Fibroblast of lung (primary cell): ENCODE results near the gene ADAP1. TPM values are rescaled to one million over a fixed set of nuclear protein-coding genes. Genes with fewer than 3 reads are reported as not detected.

Source experiments
- DNase-seq, 2 donors: peaks; one replicate each; pipeline versions ENCODE4 v3.0.0 to v3.0.0-alpha.2; 2010; ENCODE audit warnings: low read depth in 2 of 2
- H2AFZ ChIP-seq: 2 replicates; pipeline ENCODE4 v1.5.1; 2012; ENCODE audit warnings: low read length, control low read depth, inconsistent platforms
- H3K27ac ChIP-seq: 2 replicates; pipeline ENCODE4 v1.5.1; 2011; ENCODE audit warnings: low read length, control low read depth; ENCODE audit not compliant: insufficient read depth
- H3K27me3 ChIP-seq: 2 replicates; pipeline ENCODE4 v1.5.1; 2011; ENCODE audit warnings: mild to moderate bottlenecking, low read length; ENCODE audit not compliant: control insufficient read depth, insufficient read depth
- H3K36me3 ChIP-seq: 2 replicates; pipeline ENCODE4 v1.5.1; 2011; ENCODE audit warnings: low read length; ENCODE audit not compliant: control insufficient read depth, insufficient read depth
- H3K4me1 ChIP-seq: 2 replicates; pipeline ENCODE4 v1.5.1; 2011; ENCODE audit warnings: low read length; ENCODE audit not compliant: control insufficient read depth, insufficient read depth; ENCODE audit errors: extremely low read depth
- H3K4me2 ChIP-seq: 2 replicates; pipeline ENCODE4 v1.5.1; 2011; ENCODE audit warnings: low read length, control low read depth; ENCODE audit not compliant: insufficient read depth; ENCODE audit errors: extremely low read depth
- H3K4me3 ChIP-seq, 4 experiments: fragments of 200-600 bp in 1 of 4; sonication (generic) in 1 of 4; replicated peaks in 1 of 4; 2 replicates each; pipeline ENCODE4 v1.5.1; 2011 to 2016; ENCODE audit warnings: low read length in 4 of 4, low read depth in 3 of 4, mild to moderate bottlenecking in 3 of 4, control low read depth in 2 of 4, inconsistent platforms in 1 of 4, mixed read lengths in 1 of 4; ENCODE audit not compliant: insufficient read depth in 1 of 4; ENCODE audit errors: control extremely low read depth in 1 of 4
- H3K79me2 ChIP-seq: 2 replicates; pipeline ENCODE4 v1.5.1; 2012; ENCODE audit warnings: mild to moderate bottlenecking, low read length, inconsistent platforms; ENCODE audit not compliant: control insufficient read depth, insufficient read depth
- H3K9ac ChIP-seq: 2 replicates; pipeline ENCODE4 v1.5.1; 2011; ENCODE audit warnings: mild to moderate bottlenecking, low read length, control low read depth; ENCODE audit not compliant: insufficient read depth
- H3K9me3 ChIP-seq: 2 replicates; pipeline ENCODE4 v1.5.1; 2012; ENCODE audit warnings: low read depth, low read length; ENCODE audit not compliant: control insufficient read depth, insufficient read depth
- H4K20me1 ChIP-seq: 2 replicates; pipeline ENCODE4 v1.5.1; 2011; ENCODE audit warnings: low read length; ENCODE audit not compliant: control insufficient read depth, insufficient read depth; ENCODE audit errors: extremely low read depth
- EZH2 ChIP-seq: IDR thresholded peaks from 2 replicates; pipeline ENCODE4 v1.5.1; 2012; ENCODE audit warnings: low read length, control low read depth, mild to moderate bottlenecking; ENCODE audit errors: missing control alignments
- polyA plus RNA-seq, 2 donors: library from polyadenylated mRNA; depleted of rRNA in 1 of 2; stranded (reverse) in 1 of 2; unstranded in 1 of 2; fragments of >200 nt; gene quantifications; 2 replicates each; pipeline ENCODE4 v1.2.1, GENCODE V29; 2011 to 2012; ENCODE audit warnings: missing spikeins in 1 of 2
- total RNA-seq: library from RNA; depleted of rRNA; stranded (reverse); fragments of >200 nt; gene quantifications from 2 replicates; pipeline ENCODE4 v1.2.1, GENCODE V29; 2014
- TF ChIP-seq, protein P1 (sequence below), 2 donors: IDR thresholded peaks in 1 of 2; conservative IDR thresholded peaks in 1 of 2; 1 replicate in 1 of 2; 2 replicates in 1 of 2; pipeline ENCODE4 v1.5.1; 2011 to 2012; ENCODE audit warnings: low read length in 2 of 2, control low read depth in 1 of 2, inconsistent platforms in 1 of 2, low read depth in 1 of 2, mild to moderate bottlenecking in 1 of 2

The ADAP1 gene
- total and polyA plus RNA-seq, 2 donors (not counting 1 experiment from before 2014, with no cell fraction given) = 1.1 to 2.3 TPM

DNA sequence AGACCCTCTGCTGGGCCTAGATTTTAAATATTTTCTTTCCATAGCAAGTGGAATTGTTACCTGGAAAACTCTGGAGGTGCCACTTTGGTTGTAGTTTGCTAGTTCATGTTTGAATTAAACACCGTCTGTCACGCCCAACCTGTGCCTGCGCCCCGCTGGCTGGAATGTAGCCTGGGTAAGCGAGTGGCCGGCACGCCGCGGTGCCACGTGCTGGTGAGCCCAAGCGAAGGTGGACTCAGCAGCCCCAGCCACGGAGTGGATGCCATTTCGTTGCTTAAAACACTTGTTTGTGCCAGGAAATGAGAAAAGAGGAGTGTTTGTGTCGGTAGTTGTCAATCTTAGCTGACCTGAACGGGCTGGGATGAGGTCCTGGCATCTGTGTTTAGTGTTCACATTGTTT is 75.4 kb downstream of the ADAP1 start:
- no peak for DNase-seq
- H3K9me3 ChIP-seq = no peaks in the 10 kb centered on the region
- TF ChIP-seq, protein P1, sequence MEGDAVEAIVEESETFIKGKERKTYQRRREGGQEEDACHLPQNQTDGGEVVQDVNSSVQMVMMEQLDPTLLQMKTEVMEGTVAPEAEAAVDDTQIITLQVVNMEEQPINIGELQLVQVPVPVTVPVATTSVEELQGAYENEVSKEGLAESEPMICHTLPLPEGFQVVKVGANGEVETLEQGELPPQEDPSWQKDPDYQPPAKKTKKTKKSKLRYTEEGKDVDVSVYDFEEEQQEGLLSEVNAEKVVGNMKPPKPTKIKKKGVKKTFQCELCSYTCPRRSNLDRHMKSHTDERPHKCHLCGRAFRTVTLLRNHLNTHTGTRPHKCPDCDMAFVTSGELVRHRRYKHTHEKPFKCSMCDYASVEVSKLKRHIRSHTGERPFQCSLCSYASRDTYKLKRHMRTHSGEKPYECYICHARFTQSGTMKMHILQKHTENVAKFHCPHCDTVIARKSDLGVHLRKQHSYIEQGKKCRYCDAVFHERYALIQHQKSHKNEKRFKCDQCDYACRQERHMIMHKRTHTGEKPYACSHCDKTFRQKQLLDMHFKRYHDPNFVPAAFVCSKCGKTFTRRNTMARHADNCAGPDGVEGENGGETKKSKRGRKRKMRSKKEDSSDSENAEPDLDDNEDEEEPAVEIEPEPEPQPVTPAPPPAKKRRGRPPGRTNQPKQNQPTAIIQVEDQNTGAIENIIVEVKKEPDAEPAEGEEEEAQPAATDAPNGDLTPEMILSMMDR (conservative IDR thresholded peaks at IDR 0.05 in 1 of 2, IDR thresholded peaks at IDR 0.05 in 1 of 2; ENCODE audit: low read depth in 1 of 2, low read length in 2 of 2) = no peak
- TF ChIP-seq EZH2 = no peak
- no peak overlapping the region for H2AFZ ChIP-seq
- H4K20me1 ChIP-seq = no peaks in the 10 kb centered on the region
- H3K79me2 ChIP-seq = peaks cover 61% of the 10 kb centered on the region
- H3K4me2 ChIP-seq = no peak overlapping the region
- peaks cover 10% of the 10 kb centered on the region for H3K36me3 ChIP-seq
- H3K4me1 ChIP-seq = no peaks in the 10 kb centered on the region
- no peak overlapping the region for H3K9ac ChIP-seq
- no peaks in the 10 kb centered on the region for H3K27me3 ChIP-seq
- no peak overlapping the region for H3K27ac ChIP-seq
- H3K4me3 ChIP-seq = no peak overlapping the region

DNA sequence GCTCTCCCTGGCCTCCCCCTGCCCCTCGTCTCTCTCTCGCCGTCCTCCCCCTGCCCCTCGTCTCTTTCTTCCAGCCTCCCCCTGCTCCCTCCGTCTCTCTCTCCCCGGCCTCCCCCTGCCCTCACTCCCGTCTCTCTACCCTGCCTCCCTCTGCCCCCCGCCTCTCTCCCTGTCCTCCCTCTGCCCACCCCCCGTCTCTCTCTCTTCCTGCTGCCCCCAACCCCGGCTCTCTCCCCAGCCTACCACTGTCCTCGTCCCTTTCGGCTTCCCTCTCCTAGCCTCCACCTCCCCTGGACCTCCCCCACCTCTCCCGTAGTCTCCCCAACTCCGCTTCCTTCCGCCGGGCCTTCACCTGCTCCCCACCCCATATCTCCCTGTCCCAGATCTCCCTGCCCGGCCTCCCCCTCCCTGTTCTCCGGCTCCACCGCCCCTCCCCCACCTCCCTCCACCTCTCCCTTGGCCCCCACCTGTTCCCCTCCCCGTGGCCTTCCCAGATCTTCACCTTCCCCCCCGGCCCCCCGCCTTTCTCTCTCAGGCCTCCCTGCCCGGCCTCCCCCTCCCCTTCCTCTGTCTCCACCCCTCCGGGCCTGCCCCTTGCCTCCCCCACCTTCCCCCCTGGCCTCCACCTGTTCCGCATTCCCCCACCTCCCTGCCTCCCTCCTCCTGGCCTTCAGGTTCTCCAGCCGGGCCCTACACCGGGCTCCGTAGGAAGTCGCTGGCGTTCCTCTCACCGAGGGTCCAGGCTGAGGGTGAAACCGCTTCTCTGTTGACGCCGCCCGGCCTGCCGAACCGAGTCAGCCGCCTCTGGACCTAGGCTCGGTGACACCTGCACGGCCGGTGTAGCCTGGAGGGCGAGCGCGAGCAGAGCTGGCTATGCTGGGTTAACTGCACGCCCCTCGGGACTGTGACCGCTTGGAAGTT is 76.9 kb downstream of the ADAP1 start:
- H2AFZ ChIP-seq = no peak overlapping the region
- peaks cover 46% of the 10 kb centered on the region for H3K79me2 ChIP-seq
- no peaks in the 10 kb centered on the region for H3K4me1 ChIP-seq
- TF ChIP-seq EZH2 = no peak
- TF ChIP-seq, protein P1 (conservative IDR thresholded peaks at IDR 0.05 in 1 of 2, IDR thresholded peaks at IDR 0.05 in 1 of 2; ENCODE audit: low read depth in 1 of 2, low read length in 2 of 2) = no peak
- peak overlapping the region; percentile 84 for H3K27ac ChIP-seq
- H4K20me1 ChIP-seq = no peaks in the 10 kb centered on the region
- H3K9me3 ChIP-seq = no peaks in the 10 kb centered on the region
- no peak for DNase-seq
- H3K27me3 ChIP-seq = no peaks in the 10 kb centered on the region
- peak overlapping the region; percentile 84 for H3K9ac ChIP-seq
- H3K4me3 ChIP-seq = peak overlapping the region; percentile 67 to 88 (median 78)
- H3K4me2 ChIP-seq = peak overlapping the region; percentile 85
- peaks cover 9% of the 10 kb centered on the region for H3K36me3 ChIP-seq

DNA sequence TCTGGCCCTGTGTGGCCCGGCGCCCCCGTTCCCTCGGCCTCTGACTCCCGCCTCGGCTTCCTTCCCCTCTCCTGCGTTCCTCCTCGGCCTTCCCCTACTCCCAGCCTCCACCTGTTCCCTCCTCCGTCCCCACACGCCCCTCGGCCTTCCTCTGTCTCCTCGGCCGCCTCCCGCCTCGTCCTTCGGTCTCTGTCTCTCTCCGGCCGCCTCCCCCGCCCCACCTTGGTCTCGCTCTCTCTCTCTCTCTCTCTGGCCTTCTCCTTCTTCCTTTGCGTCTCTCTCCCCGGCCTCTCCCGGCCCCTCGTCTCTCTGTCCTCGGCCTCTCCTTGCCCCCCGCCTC is 77.5 kb downstream of the ADAP1 start:
- H3K4me1 ChIP-seq = no peaks in the 10 kb centered on the region
- H3K9ac ChIP-seq = peak overlapping the region; percentile 84
- no peak overlapping the region for H2AFZ ChIP-seq
- H3K4me3 ChIP-seq = peak overlapping the region; percentile 67 to 88 (median 78)
- H4K20me1 ChIP-seq = no peaks in the 10 kb centered on the region
- H3K9me3 ChIP-seq = no peaks in the 10 kb centered on the region
- H3K27me3 ChIP-seq = no peaks in the 10 kb centered on the region
- H3K27ac ChIP-seq = peak overlapping the region; percentile 84
- TF ChIP-seq, protein P1 (conservative IDR thresholded peaks at IDR 0.05 in 1 of 2, IDR thresholded peaks at IDR 0.05 in 1 of 2; ENCODE audit: low read depth in 1 of 2, low read length in 2 of 2) = no peak
- no peak for TF ChIP-seq EZH2
- peaks cover 41% of the 10 kb centered on the region for H3K79me2 ChIP-seq
- no peak for DNase-seq
- H3K36me3 ChIP-seq = peaks cover 13% of the 10 kb centered on the region
- peak overlapping the region; percentile 33 for H3K4me2 ChIP-seq
